H9 (cell line): Measurements from ENCODE around the gene HDDC2. TPM values are rescaled to one million over a fixed set of nuclear protein-coding genes. Genes with fewer than 3 reads are reported as not detected.

Experiments
- DNase-seq: peaks from one replicate; pipeline ENCODE4 v3.0.0-alpha.2; 2017
- H2AFZ ChIP-seq: one replicate; pipeline ENCODE4 v1.6.1; 2013; ENCODE audit warnings: mild to moderate bottlenecking, low read length, control low read depth, moderate library complexity
- H2AK5ac ChIP-seq: 2 replicates; pipeline ENCODE4 v1.6.1; 2013; ENCODE audit warnings: low read length, control low read depth, mixed read lengths; ENCODE audit not compliant: insufficient read length
- H2BK120ac ChIP-seq: one replicate; pipeline ENCODE4 v1.6.1; 2013; ENCODE audit warnings: low read depth, mild to moderate bottlenecking, low read length, control low read depth, inconsistent platforms; ENCODE audit not compliant: poor library complexity, severe bottlenecking
- H2BK12ac ChIP-seq: 2 replicates; pipeline ENCODE4 v1.6.1; 2013; ENCODE audit warnings: low read length, control low read depth, mixed read lengths, low read depth; ENCODE audit not compliant: insufficient read length
- H2BK15ac ChIP-seq: 2 replicates; pipeline ENCODE4 v1.6.1; 2013; ENCODE audit warnings: low read depth, low read length, control low read depth
- H2BK20ac ChIP-seq: one replicate; pipeline ENCODE4 v1.6.1; 2013; ENCODE audit warnings: low read depth, mild to moderate bottlenecking, low read length, control low read depth, inconsistent platforms; ENCODE audit not compliant: poor library complexity, severe bottlenecking
- H2BK5ac ChIP-seq: 2 replicates; pipeline ENCODE4 v1.6.1; 2013; ENCODE audit warnings: low read length, control low read depth, mixed read lengths; ENCODE audit not compliant: insufficient read length
- H3K14ac ChIP-seq: 2 replicates; pipeline ENCODE4 v1.6.1; 2013; ENCODE audit warnings: low read length, control low read depth; ENCODE audit not compliant: insufficient read depth
- H3K18ac ChIP-seq: 2 replicates; pipeline ENCODE4 v1.6.1; 2013; ENCODE audit warnings: low read depth, mild to moderate bottlenecking, mixed read lengths, low read length, control low read depth; ENCODE audit not compliant: insufficient read length
- H3K23ac ChIP-seq: 2 replicates; pipeline ENCODE4 v1.6.1; 2013; ENCODE audit warnings: low read length, control low read depth, mixed read lengths, low read depth; ENCODE audit not compliant: insufficient read length
- H3K23me2 ChIP-seq: 2 replicates; pipeline ENCODE4 v1.6.1; 2013; ENCODE audit warnings: low read depth, mild to moderate bottlenecking, mixed read lengths, low read length, control low read depth; ENCODE audit not compliant: insufficient read length, poor library complexity, severe bottlenecking
- H3K27ac ChIP-seq: 2 replicates; pipeline ENCODE4 v1.5.1; 2013; ENCODE audit warnings: low read length, control low read depth, mixed read lengths, low read depth; ENCODE audit not compliant: insufficient read length
- H3K27me3 ChIP-seq: 2 replicates; pipeline ENCODE4 v1.6.1; 2013; ENCODE audit warnings: low read length, control low read depth, inconsistent platforms; ENCODE audit not compliant: insufficient read depth
- H3K4ac ChIP-seq: 2 replicates; pipeline ENCODE4 v1.6.1; 2013; ENCODE audit warnings: low read depth, mild to moderate bottlenecking, control low read depth, inconsistent platforms, low read length, moderate library complexity
- H3K4me1 ChIP-seq: 2 replicates; pipeline ENCODE4 v1.6.1; 2013; ENCODE audit warnings: low read length, control low read depth, inconsistent platforms; ENCODE audit not compliant: insufficient read depth
- H3K4me2 ChIP-seq: 2 replicates; pipeline ENCODE4 v1.6.1; 2013; ENCODE audit warnings: low read length, control low read depth, mixed read lengths; ENCODE audit not compliant: insufficient read length, insufficient read depth
- H3K56ac ChIP-seq: 2 replicates; pipeline ENCODE4 v1.6.1; 2013; ENCODE audit warnings: low read depth, mild to moderate bottlenecking, mixed read lengths, low read length, control low read depth; ENCODE audit not compliant: insufficient read length
- H3K79me1 ChIP-seq: 2 replicates; pipeline ENCODE4 v1.6.1; 2013; ENCODE audit warnings: low read depth, mild to moderate bottlenecking, moderate library complexity, low read length, control low read depth, inconsistent platforms; ENCODE audit not compliant: insufficient read depth, poor library complexity, severe bottlenecking
- H3K79me2 ChIP-seq: 2 replicates; pipeline ENCODE4 v1.6.1; 2013; ENCODE audit warnings: low read length, control low read depth, inconsistent platforms; ENCODE audit not compliant: insufficient read depth
- H3K9ac ChIP-seq: 2 replicates; pipeline ENCODE4 v1.6.1; 2013; ENCODE audit warnings: low read length, control low read depth, mixed read lengths; ENCODE audit not compliant: insufficient read length; ENCODE audit errors: extremely low read depth
- H3K9me3 ChIP-seq: one replicate; pipeline ENCODE4 v1.6.1; 2013; ENCODE audit warnings: low read depth, low read length, inconsistent platforms; ENCODE audit not compliant: control insufficient read depth
- H3T11ph ChIP-seq: one replicate; pipeline ENCODE4 v1.6.1; 2013; ENCODE audit warnings: mild to moderate bottlenecking, low read length, control low read depth, inconsistent platforms
- H4K20me1 ChIP-seq: one replicate; pipeline ENCODE4 v1.6.1; 2013; ENCODE audit not compliant: control insufficient read depth, insufficient read length, insufficient read depth
- H4K5ac ChIP-seq: 2 replicates; pipeline ENCODE4 v1.6.1; 2013; ENCODE audit warnings: low read depth, mild to moderate bottlenecking, mixed read lengths, low read length, control low read depth; ENCODE audit not compliant: insufficient read length
- H4K8ac ChIP-seq: replicated peaks from 2 replicates; pipeline ENCODE4 v1.6.1; 2013; ENCODE audit warnings: low read length, control low read depth, mixed read lengths, low read depth; ENCODE audit not compliant: insufficient read length
- H4K91ac ChIP-seq: 2 replicates; pipeline ENCODE4 v1.6.1; 2013; ENCODE audit warnings: low read depth, mild to moderate bottlenecking, moderate library complexity, mixed read lengths, low read length, control low read depth; ENCODE audit not compliant: insufficient read length
- H3K27ac Mint-ChIP-seq, 3 experiments: 2 replicates in 2 of 3; 3 replicates in 1 of 3; pipeline ENCODE4 v1.8.0; 2020 to 2021; ENCODE audit warnings: mixed read lengths in 3 of 3, mild to moderate bottlenecking in 1 of 3, moderate library complexity in 1 of 3
- H3K27me3 Mint-ChIP-seq: 2 replicates; pipeline ENCODE4 v1.8.0; 2021; ENCODE audit warnings: low read depth, mild to moderate bottlenecking, moderate library complexity, mixed read lengths
- H3K36me3 Mint-ChIP-seq, 3 experiments: 2 replicates in 2 of 3; 3 replicates in 1 of 3; pipeline ENCODE4 v1.8.0; 2020 to 2021; ENCODE audit warnings: low read depth in 3 of 3, mixed read lengths in 3 of 3; ENCODE audit not compliant: insufficient read depth in 1 of 3
- H3K4me1 Mint-ChIP-seq, 2 experiments: 2 replicates each; pipeline ENCODE4 v1.8.0; 2020; ENCODE audit warnings: mixed read lengths in 2 of 2
- H3K4me3 Mint-ChIP-seq, 2 experiments: 2 replicates in 1 of 2; 3 replicates in 1 of 2; pipeline ENCODE4 v1.8.0; 2020 to 2021; ENCODE audit warnings: mild to moderate bottlenecking in 2 of 2, mixed read lengths in 2 of 2, moderate library complexity in 1 of 2
- H3K9me3 Mint-ChIP-seq, 2 experiments: 2 replicates in 1 of 2; 3 replicates in 1 of 2; pipeline ENCODE4 v1.8.0; 2020; ENCODE audit warnings: mild to moderate bottlenecking in 2 of 2, mixed read lengths in 2 of 2, moderate library complexity in 1 of 2
- CTCF ChIP-seq: fragments of 200-600 bp; sonication (generic); conservative IDR thresholded peaks from 3 replicates; pipeline ENCODE4 v1.8.0; 2021; ENCODE audit warnings: antibody characterized with exemption, mild to moderate bottlenecking
- WGBS: extraction: QIAGEN DNeasy Blood & Tissue Kit; methylation state at CpG from one replicate; pipeline ENCODE4 v1.1.7; 2013; ENCODE audit warnings: missing lambda C conversion rate, low lambda C conversion rate, mixed read lengths; ENCODE audit not compliant: insufficient read length; ENCODE audit errors: extremely low coverage; 5-methylcytosine and 5-hydroxymethylcytosine counted together
- total RNA-seq: library from RNA; stranded (reverse); gene quantifications from 2 replicates; pipeline ENCODE4 v1.2.1, GENCODE V29; 2021

HDDC2 gene
- total RNA-seq, 1 experiment from 2014 or later = 77.8 TPM

DNA sequence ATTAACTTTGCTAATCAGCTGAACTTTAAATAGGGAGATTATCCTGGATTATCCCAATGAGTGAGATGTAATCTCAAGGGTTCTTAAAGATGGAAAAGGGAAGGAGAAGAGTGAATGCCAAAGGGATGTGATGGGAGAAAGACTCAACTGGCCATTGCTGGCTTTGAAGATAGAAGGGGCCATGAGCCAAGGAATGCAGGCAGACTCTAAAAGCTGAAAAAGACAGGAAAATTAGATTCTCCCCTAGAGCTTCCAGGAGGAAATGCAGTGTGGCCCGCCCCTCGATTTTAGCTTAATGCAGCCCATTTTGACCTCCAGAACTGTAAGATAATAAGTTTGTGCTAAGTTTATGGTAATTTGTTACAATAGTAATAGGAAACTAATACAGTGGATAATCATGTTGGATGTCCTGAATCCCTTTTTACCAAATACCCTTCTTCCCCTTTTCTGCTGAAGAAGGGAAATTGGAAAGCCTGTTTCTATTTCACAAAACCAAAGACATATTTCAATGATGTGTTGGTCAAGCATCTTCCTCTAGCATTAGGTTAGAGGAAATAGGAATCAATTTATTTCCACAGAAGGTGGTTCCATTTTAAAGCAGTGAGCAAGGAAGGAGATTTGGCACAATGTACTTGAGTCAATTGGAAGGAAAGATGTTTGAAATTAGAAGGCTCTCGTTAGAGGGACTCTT lies 3.3 kb upstream of the HDDC2 start:
- no peak overlapping the region for H2BK12ac ChIP-seq

More for the DNA sequence above, 3.3 kb upstream of the HDDC2 start:
- peaks cover 21% of the 10 kb centered on the region for H3K27me3 Mint-ChIP-seq
- no peak overlapping the region for H3K14ac ChIP-seq
- no peak overlapping the region for H2BK5ac ChIP-seq
- TF ChIP-seq CTCF = 0 out of 3 replicates have a peak, but pooled peaks have one; percentile 13
- no peak overlapping the region for H3K27ac ChIP-seq
- no peaks in the 10 kb centered on the region for H3K9me3 ChIP-seq
- H3K23ac ChIP-seq = no peak overlapping the region
- no peak overlapping the region for H3K18ac ChIP-seq
- no peak overlapping the region for H2BK120ac ChIP-seq
- no peak overlapping the region for H2BK20ac ChIP-seq
- no peak overlapping the region for H2AK5ac ChIP-seq
- H4K8ac ChIP-seq = no peak overlapping the region
- H2AFZ ChIP-seq = no peak overlapping the region
- H3K56ac ChIP-seq = no peak overlapping the region
- peaks cover 0 to 4% of the 10 kb centered on the region in 2 experiments; a peak in 2 of 5 replicates for H3K9me3 Mint-ChIP-seq
- no peak overlapping the region for H4K5ac ChIP-seq
- H3K4me2 ChIP-seq = no peak overlapping the region
- no peak for DNase-seq
- no peak overlapping the region for H2BK15ac ChIP-seq
- no peak overlapping the region for H3K4ac ChIP-seq
- 0 out of 2 replicates have a peak, but pooled peaks cover 2% of the 10 kb centered on the region for H3K4me1 ChIP-seq
- H3K27me3 ChIP-seq = no peaks in the 10 kb centered on the region
- no peaks in the 10 kb centered on the region for H3K79me2 ChIP-seq
- H3K9ac ChIP-seq = no peak overlapping the region
- no peak overlapping the region for H3K4me3 Mint-ChIP-seq
- H3K36me3 Mint-ChIP-seq = peaks cover 3 to 10% (median 4%) of the 10 kb centered on the region in 3 experiments; a peak in 5 of 7 replicates
- H3T11ph ChIP-seq = no peak overlapping the region
- peaks cover 11% of the 10 kb centered on the region for H3K23me2 ChIP-seq
- H3K27ac Mint-ChIP-seq = no peak overlapping the region
- H4K91ac ChIP-seq = no peak overlapping the region
- no peaks in the 10 kb centered on the region for H3K79me1 ChIP-seq
- H3K4me1 Mint-ChIP-seq = peaks cover 9 to 10% of the 10 kb centered on the region in 2 experiments
- no peaks in the 10 kb centered on the region for H4K20me1 ChIP-seq
- WGBS = no CpG with 5 or more reads among the region's 3 CpGs
